Activated B cell treated with CpG ODN at 0.5 μM for 24 hours (primary cell): ENCODE data around the gene ZDHHC14. TPM values are rescaled to one million over a fixed set of nuclear protein-coding genes. Genes with fewer than 3 reads are reported as not detected.

Source experiments
- ATAC-seq: fragments of 200-7000 bp; cut with Tn5 transposase; one replicate; pipeline ENCODE4 v1.10.0; 2021; ENCODE audit warnings: low read depth, mild to moderate bottlenecking, moderate library complexity
- CTCF ChIA-PET: fragments of 350-600 bp; sonication (Branson Sonifier 250); formaldehyde crosslinking; loops from one replicate; lab custom pipeline; 2021; ENCODE audit warnings: antibody characterized with exemption; lab: Charles Lee
- POLR2A ChIA-PET: fragments of 350-600 bp; sonication (Branson Sonifier 250); formaldehyde crosslinking; loops from one replicate; lab custom pipeline; 2021; ENCODE audit warnings: antibody characterized with exemption; lab: Charles Lee
- DNase-seq: peaks from one replicate; pipeline ENCODE4 v3.0.0; 2022
- H3K27ac Mint-ChIP-seq: one replicate; pipeline ENCODE4 v1.8.0; 2020; ENCODE audit warnings: mixed read lengths
- H3K27me3 Mint-ChIP-seq: one replicate; pipeline ENCODE4 v1.8.0; 2021; ENCODE audit warnings: mixed read lengths
- H3K36me3 Mint-ChIP-seq: one replicate; pipeline ENCODE4 v1.8.0; 2021; ENCODE audit warnings: low read depth, mixed read lengths
- H3K4me1 Mint-ChIP-seq: one replicate; pipeline ENCODE4 v1.8.0; 2021; ENCODE audit warnings: mixed read lengths
- H3K4me3 Mint-ChIP-seq: one replicate; pipeline ENCODE4 v1.8.0; 2020; ENCODE audit warnings: mild to moderate bottlenecking, mixed read lengths
- H3K9me3 Mint-ChIP-seq: one replicate; pipeline ENCODE4 v1.8.0; 2020; ENCODE audit warnings: mixed read lengths
- intact Hi-C: fragments of 100-400 bp; cut with micrococcal nuclease; formaldehyde crosslinking; loops from one replicate; pipeline ENCODE4 v1.15.1; 2024
- total RNA-seq: library from RNA; stranded (reverse); gene quantifications from 2 replicates; pipeline ENCODE4 v1.2.3, GENCODE V29; 2022
- TF ChIP-seq, protein P1 (sequence below): fragments of 200-600 bp; IDR thresholded peaks from one replicate; pipeline ENCODE4 v1.8.0; 2022; ENCODE audit warnings: antibody characterized with exemption, mild to moderate bottlenecking

The ZDHHC14 gene
- total RNA-seq, 1 donor from 2014 or later, result 25.3 TPM

DNA sequence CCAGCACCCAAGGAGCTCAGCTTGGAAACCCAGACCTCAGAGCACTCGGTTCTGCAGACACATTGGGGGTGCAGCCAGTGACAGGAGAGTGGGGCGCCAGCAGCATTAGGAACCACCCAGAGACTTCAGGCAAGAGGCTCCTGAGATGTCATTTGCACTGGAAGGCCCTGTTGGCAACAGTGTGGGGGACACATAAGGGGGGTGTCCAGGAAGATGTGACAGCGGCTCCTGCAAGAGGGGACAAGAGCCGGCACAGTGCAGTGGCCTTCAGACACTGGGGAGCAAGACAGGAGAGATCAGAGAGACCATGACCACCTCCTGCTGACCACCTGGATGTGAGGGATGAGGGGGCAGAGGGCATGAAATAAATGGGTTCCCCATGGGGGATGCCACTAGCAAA lies 235.0 kb downstream of the ZDHHC14 start:
- peak overlapping the region; percentile 85 for H3K27ac Mint-ChIP-seq

DNA sequence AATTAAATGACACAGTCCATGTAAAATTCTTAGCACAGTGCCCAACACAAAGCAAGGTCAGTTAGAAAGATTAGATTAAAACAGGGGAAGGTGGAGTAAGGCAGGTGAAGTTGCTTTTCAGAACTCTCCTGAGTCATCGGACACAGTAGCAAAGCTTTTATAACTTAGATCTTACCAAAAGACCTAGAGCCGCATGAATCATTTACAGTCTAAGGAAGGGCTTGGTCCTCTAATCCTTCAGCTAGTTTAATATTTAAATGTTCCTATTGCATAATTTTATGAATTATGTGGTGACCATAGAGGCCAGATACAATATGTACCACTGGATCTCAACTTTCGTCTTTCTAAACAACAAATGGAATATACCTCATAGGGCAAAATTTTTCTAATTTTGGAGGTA lies 240.0 kb downstream of the ZDHHC14 start:
- DNase-seq (no peak), ATAC-seq (no peak)
- ChIA-PET CTCF (interaction anchor here (1.5 kb wide), 1 partner anchor 307 kb away, joined by 3 read pairs; no protein-coding TSS in a partner anchor), POLR2A (no interaction called here)
- TF ChIP-seq, protein P1, sequence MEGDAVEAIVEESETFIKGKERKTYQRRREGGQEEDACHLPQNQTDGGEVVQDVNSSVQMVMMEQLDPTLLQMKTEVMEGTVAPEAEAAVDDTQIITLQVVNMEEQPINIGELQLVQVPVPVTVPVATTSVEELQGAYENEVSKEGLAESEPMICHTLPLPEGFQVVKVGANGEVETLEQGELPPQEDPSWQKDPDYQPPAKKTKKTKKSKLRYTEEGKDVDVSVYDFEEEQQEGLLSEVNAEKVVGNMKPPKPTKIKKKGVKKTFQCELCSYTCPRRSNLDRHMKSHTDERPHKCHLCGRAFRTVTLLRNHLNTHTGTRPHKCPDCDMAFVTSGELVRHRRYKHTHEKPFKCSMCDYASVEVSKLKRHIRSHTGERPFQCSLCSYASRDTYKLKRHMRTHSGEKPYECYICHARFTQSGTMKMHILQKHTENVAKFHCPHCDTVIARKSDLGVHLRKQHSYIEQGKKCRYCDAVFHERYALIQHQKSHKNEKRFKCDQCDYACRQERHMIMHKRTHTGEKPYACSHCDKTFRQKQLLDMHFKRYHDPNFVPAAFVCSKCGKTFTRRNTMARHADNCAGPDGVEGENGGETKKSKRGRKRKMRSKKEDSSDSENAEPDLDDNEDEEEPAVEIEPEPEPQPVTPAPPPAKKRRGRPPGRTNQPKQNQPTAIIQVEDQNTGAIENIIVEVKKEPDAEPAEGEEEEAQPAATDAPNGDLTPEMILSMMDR, result no peak
- Mint-ChIP-seq H3K36me3 (peaks cover 8% of the 10 kb centered on the region), H3K9me3 (no peaks in the 10 kb centered on the region), H3K27me3 (no peaks in the 10 kb centered on the region), H3K4me3 (no peak overlapping the region), H3K4me1 (peaks cover 12% of the 10 kb centered on the region), H3K27ac (no peak overlapping the region)
- intact Hi-C loops, result no loop called here

More for the DNA sequence above, 235.0 kb downstream of the ZDHHC14 start:
- ChIA-PET CTCF (interaction anchor here (0.9 to 2.4 kb wide), 4 partner anchors 45 to 292 kb away, joined by 3 to 18 read pairs (median 4); no protein-coding TSS in a partner anchor), POLR2A (interaction anchor here (0.6 to 3.2 kb wide), 7 partner anchors 12 to 1378 kb away, joined by 3 to 28 read pairs (median 4); partner anchors contain the start of genes TMEM242 and ZDHHC14)
- Mint-ChIP-seq H3K9me3 (no peaks in the 10 kb centered on the region), H3K4me3 (no peak overlapping the region), H3K4me1 (peaks cover 53% of the 10 kb centered on the region), H3K36me3 (no peaks in the 10 kb centered on the region), H3K27me3 (no peaks in the 10 kb centered on the region)
- TF ChIP-seq, protein P1, result no peak
- intact Hi-C loops, result loop anchor here (2.0 kb wide), 4 partner anchors 17 to 235 kb away; partner anchors contain the start of gene ZDHHC14
- ATAC-seq (no peak), DNase-seq (no peak)

DNA sequence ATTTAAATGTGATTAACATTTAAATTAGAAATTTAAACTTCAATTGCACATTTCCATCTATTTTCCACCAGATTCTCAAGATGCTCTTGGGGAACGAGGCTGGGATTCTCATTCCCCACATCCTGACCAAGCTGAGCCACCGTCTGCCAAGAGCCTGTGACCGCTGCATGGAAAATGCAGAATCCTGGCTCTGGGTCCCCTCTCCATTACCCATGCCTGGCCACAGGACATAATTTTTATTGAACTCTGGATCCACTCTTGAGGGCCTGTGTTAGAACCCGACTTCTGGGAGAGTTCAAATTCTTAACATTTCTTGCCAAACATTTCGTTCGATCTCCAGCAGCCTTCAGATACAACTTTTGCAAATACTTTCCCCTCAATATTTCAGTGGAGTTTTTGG lies 240.4 kb downstream of the ZDHHC14 start:
- ATAC-seq, result no peak
- Mint-ChIP-seq H3K27me3 (no peaks in the 10 kb centered on the region), H3K27ac (no peak overlapping the region), H3K9me3 (no peaks in the 10 kb centered on the region), H3K4me3 (no peak overlapping the region), H3K36me3 (peaks cover 8% of the 10 kb centered on the region), H3K4me1 (peaks cover 8% of the 10 kb centered on the region)
- intact Hi-C loops, result no loop called here
- TF ChIP-seq, protein P1, result no peak
- ChIA-PET POLR2A (interaction anchor here (0.7 to 0.8 kb wide), 2 partner anchors 123 to 142 kb away, joined by 4 to 8 read pairs; no protein-coding TSS in a partner anchor), CTCF (interaction anchor here (1.5 kb wide), 1 partner anchor 307 kb away, joined by 3 read pairs; no protein-coding TSS in a partner anchor)
- no peak for DNase-seq

DNA sequence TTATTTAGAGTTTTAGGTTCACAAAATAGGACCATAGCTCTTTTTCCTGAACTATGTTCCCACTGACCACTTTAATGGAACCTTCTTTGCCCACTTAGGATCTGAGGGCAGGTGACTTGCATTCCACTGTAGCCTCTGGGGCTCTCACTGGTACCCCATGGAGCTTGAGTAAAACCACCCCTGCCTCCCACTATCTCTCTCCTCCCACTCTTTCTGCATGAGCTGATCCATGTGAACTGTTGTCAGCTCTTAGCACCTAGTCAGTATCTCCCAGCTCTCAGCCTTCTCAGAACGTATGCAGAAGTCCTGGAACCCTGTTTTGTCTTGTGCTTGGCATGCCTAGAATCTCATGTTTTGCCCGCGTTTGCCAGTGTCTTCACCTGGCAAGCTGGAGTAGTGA lies 241.4 kb downstream of the ZDHHC14 start:
- CTCF ChIA-PET, result interaction anchor here (1.5 kb wide), 1 partner anchor 308 kb away, joined by 3 read pairs; no protein-coding TSS in a partner anchor

DNA sequence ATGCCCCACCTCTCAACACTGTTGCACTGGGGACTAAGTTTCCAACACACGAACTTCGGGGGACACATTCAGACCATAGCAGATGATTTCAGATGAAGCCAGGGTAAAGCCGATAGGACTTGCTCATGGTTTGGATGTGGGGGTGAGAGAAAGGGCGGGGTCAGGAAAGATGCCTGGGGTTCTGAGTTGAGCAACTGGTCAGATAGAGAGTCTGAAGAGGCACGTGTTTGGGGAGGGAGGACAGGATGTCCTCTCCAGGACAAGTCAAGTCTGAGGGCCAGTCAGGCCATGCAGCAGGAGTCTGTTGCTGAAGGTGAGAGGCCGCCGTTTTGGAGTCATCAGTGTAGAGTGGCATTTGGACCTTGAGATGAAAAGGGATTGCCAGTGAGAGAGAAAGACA lies 244.1 kb downstream of the ZDHHC14 start:
- DNase-seq (no peak), ATAC-seq (no peak)
- peaks cover 8% of the 10 kb centered on the region for H3K36me3 Mint-ChIP-seq
- no peak overlapping the region for H3K4me3 Mint-ChIP-seq
- ChIA-PET CTCF (no interaction called here), POLR2A (no interaction called here)
- H3K4me1 Mint-ChIP-seq, result peaks cover 19% of the 10 kb centered on the region
- H3K27me3 Mint-ChIP-seq, result no peaks in the 10 kb centered on the region
- intact Hi-C loops, result no loop called here
- TF ChIP-seq, protein P1, result no peak
- H3K27ac Mint-ChIP-seq, result no peak overlapping the region
- H3K9me3 Mint-ChIP-seq, result no peaks in the 10 kb centered on the region

More for the DNA sequence above, 241.4 kb downstream of the ZDHHC14 start:
- Mint-ChIP-seq H3K4me3 (no peak overlapping the region), H3K27me3 (no peaks in the 10 kb centered on the region), H3K27ac (no peak overlapping the region), H3K36me3 (peaks cover 8% of the 10 kb centered on the region), H3K4me1 (peaks cover 5% of the 10 kb centered on the region), H3K9me3 (no peaks in the 10 kb centered on the region)
- TF ChIP-seq, protein P1, result no peak
- POLR2A ChIA-PET, result interaction anchor here (0.7 to 0.8 kb wide), 2 partner anchors 60 to 143 kb away, joined by 4 read pairs; no protein-coding TSS in a partner anchor
- intact Hi-C loops, result no loop called here
- no peak for DNase-seq
- ATAC-seq, result no peak
